ENCODE measurements around the gene KMT2E. TPM values are rescaled to one million over a fixed set of nuclear protein-coding genes. Genes with fewer than 3 reads are reported as not detected.

Gene KMT2E
- total RNA-seq, 1 donor from 2014 or later, result 43.0 TPM

DNA sequence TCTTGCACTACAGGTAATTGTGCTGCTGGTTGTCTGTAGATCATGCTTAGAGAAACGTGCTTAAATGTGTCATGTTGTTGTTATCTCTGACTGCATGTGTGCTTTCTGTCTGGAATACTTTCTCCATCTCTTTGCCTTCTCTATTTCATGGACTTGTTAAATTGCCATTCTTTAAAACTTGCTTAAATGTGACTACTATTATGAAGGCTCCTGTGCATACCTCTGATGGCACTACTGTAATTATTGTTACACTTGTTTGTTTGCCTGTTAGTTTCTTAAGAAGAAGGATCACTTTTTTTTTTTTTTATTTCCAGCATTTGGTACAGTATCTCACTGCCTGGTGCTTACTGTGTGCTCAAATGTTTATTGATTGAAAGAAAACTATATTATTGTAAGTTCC, 41.6 kb downstream of the KMT2E start:
- Histone ChIP-seq H3K4me3 (no peak overlapping the region), H3K9me3 (no peaks in the 10 kb centered on the region), H3K27me3 (no peaks in the 10 kb centered on the region), H3K4me1 (peaks cover 0 to 19% of the 10 kb centered on the region in 2 donors), H3K27ac (no peak overlapping the region), H3K36me3 (peaks cover 0 to 23% of the 10 kb centered on the region in 2 donors)
- intact Hi-C loops (cut with DNase I), result no loop called here
- TF ChIP-seq, protein P1, sequence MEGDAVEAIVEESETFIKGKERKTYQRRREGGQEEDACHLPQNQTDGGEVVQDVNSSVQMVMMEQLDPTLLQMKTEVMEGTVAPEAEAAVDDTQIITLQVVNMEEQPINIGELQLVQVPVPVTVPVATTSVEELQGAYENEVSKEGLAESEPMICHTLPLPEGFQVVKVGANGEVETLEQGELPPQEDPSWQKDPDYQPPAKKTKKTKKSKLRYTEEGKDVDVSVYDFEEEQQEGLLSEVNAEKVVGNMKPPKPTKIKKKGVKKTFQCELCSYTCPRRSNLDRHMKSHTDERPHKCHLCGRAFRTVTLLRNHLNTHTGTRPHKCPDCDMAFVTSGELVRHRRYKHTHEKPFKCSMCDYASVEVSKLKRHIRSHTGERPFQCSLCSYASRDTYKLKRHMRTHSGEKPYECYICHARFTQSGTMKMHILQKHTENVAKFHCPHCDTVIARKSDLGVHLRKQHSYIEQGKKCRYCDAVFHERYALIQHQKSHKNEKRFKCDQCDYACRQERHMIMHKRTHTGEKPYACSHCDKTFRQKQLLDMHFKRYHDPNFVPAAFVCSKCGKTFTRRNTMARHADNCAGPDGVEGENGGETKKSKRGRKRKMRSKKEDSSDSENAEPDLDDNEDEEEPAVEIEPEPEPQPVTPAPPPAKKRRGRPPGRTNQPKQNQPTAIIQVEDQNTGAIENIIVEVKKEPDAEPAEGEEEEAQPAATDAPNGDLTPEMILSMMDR (IDR thresholded peaks at IDR 0.05), result no peak
- DNase-seq (ENCODE audit: low spot score in 2 of 2), result no peak

DNA sequence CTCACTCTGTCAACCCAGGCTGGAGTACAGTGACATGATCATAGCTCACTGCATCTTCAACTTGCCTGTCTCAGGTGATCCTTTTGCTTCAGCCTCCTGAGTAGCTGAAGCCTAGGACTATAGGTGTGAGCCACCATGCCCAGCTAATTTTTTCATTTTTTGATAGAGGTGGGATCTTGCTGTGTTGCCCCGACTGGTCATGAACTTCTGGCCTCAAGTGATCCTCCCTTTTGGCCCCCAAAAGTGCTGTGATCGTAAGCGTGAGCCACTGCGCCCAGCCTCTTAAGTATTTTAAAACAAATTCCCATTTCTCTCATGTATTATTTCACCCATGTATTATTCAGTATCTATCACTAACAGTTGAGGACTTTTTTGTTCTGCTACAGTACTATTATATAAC, 43.5 kb downstream of the KMT2E start:
- H3K27me3 ChIP-seq, result no peaks in the 10 kb centered on the region
- TF ChIP-seq, protein P1 (IDR thresholded peaks at IDR 0.05), result no peak
- no peak for DNase-seq (ENCODE audit: low spot score in 2 of 2)
- H3K9me3 ChIP-seq, result no peaks in the 10 kb centered on the region
- H3K4me3 ChIP-seq, result no peak overlapping the region
- H3K36me3 ChIP-seq, result peaks cover 0 to 17% of the 10 kb centered on the region in 2 donors
- intact Hi-C loops (cut with DNase I), result no loop called here
- H3K4me1 ChIP-seq, result peaks cover 0 to 17% of the 10 kb centered on the region in 2 donors
- H3K27ac ChIP-seq, result no peak overlapping the region

DNA sequence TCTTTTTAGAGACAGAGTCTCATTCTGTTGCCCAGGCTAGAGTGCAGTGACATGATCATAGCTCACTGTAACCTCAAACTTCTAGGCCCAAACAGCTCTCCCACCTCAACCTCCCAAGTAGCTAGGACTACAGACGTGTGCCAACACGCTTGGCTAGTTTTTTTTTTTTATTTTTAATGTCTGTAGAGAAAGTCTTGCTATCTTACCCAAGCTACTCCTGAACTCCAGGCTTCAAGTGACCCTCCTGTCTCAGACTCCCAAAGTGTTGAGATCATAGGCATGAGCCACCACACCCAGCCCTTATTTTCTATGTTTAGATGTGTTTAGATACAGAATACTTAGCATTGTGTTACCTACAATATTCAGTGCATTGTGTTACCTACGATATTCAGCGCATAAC, 46.4 kb downstream of the KMT2E start:
- Histone ChIP-seq H3K9me3 (no peaks in the 10 kb centered on the region), H3K4me3 (no peak overlapping the region), H3K27ac (no peak overlapping the region), H3K36me3 (peaks cover 5 to 11% of the 10 kb centered on the region in 2 donors), H3K27me3 (no peaks in the 10 kb centered on the region), H3K4me1 (peaks cover 0 to 17% of the 10 kb centered on the region in 2 donors)
- DNase-seq (ENCODE audit: low spot score in 2 of 2), result no peak
- TF ChIP-seq, protein P1 (IDR thresholded peaks at IDR 0.05), result no peak
- intact Hi-C loops (cut with DNase I), result no loop called here

DNA sequence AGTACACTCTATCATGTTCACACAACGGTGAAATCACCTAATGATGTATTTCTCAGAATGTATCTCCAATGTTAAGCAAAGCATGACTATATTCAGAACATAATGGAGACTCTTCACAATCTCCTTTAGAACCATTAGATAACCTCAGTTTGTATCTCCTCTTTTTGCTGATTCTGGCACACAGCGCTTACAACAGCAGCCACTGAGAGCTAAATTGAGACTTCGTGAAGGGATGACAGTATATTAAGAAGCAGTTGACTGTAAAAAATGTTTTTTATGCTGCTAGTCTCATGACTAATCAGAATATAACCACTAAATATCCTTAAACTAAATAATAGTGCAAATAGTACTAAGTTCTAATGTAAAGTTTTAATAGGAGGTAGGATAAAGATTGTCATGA, 46.9 kb downstream of the KMT2E start:
- Histone ChIP-seq H3K4me1 (peaks cover 0 to 14% of the 10 kb centered on the region in 2 donors), H3K9me3 (no peaks in the 10 kb centered on the region), H3K27me3 (no peaks in the 10 kb centered on the region), H3K27ac (no peak overlapping the region), H3K36me3 (peaks cover 7 to 14% of the 10 kb centered on the region in 2 donors), H3K4me3 (no peak overlapping the region)
- DNase-seq (ENCODE audit: low spot score in 2 of 2), result no peak
- TF ChIP-seq, protein P1 (IDR thresholded peaks at IDR 0.05), result no peak
- intact Hi-C loops (cut with DNase I), result no loop called here

DNA sequence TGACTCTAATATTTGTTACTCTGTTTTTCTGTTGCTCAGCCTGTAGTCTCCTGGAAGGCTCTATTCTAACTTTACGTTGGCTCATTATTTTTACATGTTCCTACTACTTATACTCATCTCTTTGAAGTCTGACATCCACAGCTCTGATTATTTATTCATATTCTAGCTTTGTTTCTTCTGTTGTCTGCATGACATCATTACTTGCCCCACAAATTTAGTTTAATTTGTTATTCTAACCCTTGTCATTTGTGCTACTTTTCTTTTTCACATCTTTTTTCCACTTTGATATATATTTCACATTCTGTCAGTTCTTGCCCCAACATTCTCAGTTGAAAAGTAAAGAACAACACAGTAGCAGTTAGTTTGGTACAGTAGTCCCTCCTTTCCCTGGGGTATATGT, 51.1 kb downstream of the KMT2E start:
- DNase-seq (ENCODE audit: low spot score in 2 of 2), result no peak
- Histone ChIP-seq H3K9me3 (no peaks in the 10 kb centered on the region), H3K27ac (no peak overlapping the region), H3K4me1 (peaks cover 0 to 5% of the 10 kb centered on the region in 2 donors), H3K36me3 (peaks cover 29 to 47% of the 10 kb centered on the region in 2 donors), H3K27me3 (no peaks in the 10 kb centered on the region), H3K4me3 (no peak overlapping the region)
- intact Hi-C loops (cut with DNase I), result loop anchor here (5.0 kb wide), 1 partner anchor 143 kb away; no protein-coding TSS in a partner anchor
- TF ChIP-seq, protein P1 (IDR thresholded peaks at IDR 0.05), result no peak

DNA sequence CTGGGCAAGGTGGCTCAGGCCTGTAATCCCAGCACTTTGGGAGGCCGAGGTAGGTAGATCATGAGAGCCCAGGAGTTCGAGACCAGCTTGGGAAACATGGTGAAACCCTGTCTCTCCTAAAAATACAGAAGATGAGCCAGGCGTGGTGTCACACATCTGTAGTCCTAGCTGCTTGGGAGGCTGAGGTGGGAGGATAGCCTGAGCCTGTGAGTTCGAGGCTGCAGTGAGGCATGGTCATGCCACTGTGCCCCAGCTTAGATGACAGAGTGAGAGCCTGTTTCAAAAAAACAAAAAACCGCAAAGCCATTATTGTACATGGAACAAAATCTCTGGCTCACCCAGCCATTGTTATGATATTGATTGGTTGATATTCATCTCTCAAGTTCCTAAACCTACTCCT, 53.7 kb downstream of the KMT2E start:
- Histone ChIP-seq H3K9me3 (no peaks in the 10 kb centered on the region), H3K4me3 (no peak overlapping the region), H3K27ac (no peak overlapping the region), H3K27me3 (no peaks in the 10 kb centered on the region), H3K36me3 (peaks cover 47 to 59% of the 10 kb centered on the region in 2 donors), H3K4me1 (no peaks in the 10 kb centered on the region)
- intact Hi-C loops (cut with DNase I), result loop anchor here (5.0 kb wide), 1 partner anchor 145 kb away; no protein-coding TSS in a partner anchor
- no peak for DNase-seq (ENCODE audit: low spot score in 2 of 2)
- TF ChIP-seq, protein P1 (IDR thresholded peaks at IDR 0.05), result no peak
